ENCODE results near the gene PPP6R3. TPM values are rescaled to one million over a fixed set of nuclear protein-coding genes. Genes with fewer than 3 reads are reported as not detected.

PPP6R3 gene
- total and polyA plus RNA-seq, 5 experiments from 2014 or later: 44.0 to 169 (median 46.6) TPM

GRCh38 chr11:68504432-68505066 is 44.0 kb downstream of the PPP6R3 start:
- DNase-seq (no peak), ATAC-seq (no peak)
- Mint-ChIP-seq H3K27ac (peak overlapping the region in 6 of 10 donors; percentile 24 to 58 (median 38)), H3K4me1 (peaks cover 44 to 95% (median 82%) of the 10 kb centered on the region in 4 donors), H3K9me3 (no peaks in the 10 kb centered on the region), H3K27me3 (no peaks in the 10 kb centered on the region), H3K4me3 (peak overlapping the region in 7 of 10 donors; percentile 3 to 38 (median 8)), H3K36me3 (peaks cover 0 to 27% (median 3%) of the 10 kb centered on the region in 3 donors)
- POLR2A ChIA-PET: interaction anchor here (0.6 to 1.2 kb wide), 2 partner anchors 16 to 24 kb away, joined by 3 to 5 read pairs; no protein-coding TSS in a partner anchor

- POLR2A ChIA-PET: interaction anchor here (0.8 to 1.2 kb wide), 2 partner anchors 17 to 46 kb away, joined by 3 read pairs; no protein-coding TSS in a partner anchor
- Mint-ChIP-seq H3K27me3 (no peaks in the 10 kb centered on the region), H3K27ac (peak overlapping the region in 7 of 10 donors; percentile 21 to 71 (median 49)), H3K4me3 (peak overlapping the region in 1 of 10 donors; percentile 30), H3K9me3 (no peaks in the 10 kb centered on the region), H3K4me1 (peaks cover 42 to 92% (median 80%) of the 10 kb centered on the region in 4 donors), H3K36me3 (peaks cover 0 to 30% (median 3%) of the 10 kb centered on the region in 3 donors)
- ATAC-seq (no peak), DNase-seq (no peak)
Observed at GRCh38 chr11:68505596-68505995, 45.0 kb downstream of the PPP6R3 start.

GRCh38 chr11:68506908-68507307 is 46.4 kb downstream of the PPP6R3 start:
- Mint-ChIP-seq H3K27ac (peak overlapping the region in 7 of 10 donors; percentile 9 to 77 (median 40)), H3K9me3 (no peaks in the 10 kb centered on the region), H3K36me3 (peaks cover 2 to 34% (median 5%) of the 10 kb centered on the region in 3 donors), H3K4me3 (peak overlapping the region in 7 of 10 donors; percentile 8 to 57 (median 26)), H3K4me1 (peaks cover 43 to 86% (median 79%) of the 10 kb centered on the region in 4 donors), H3K27me3 (no peaks in the 10 kb centered on the region)
- POLR2A ChIA-PET: no interaction called here
- no peak for DNase-seq
- peak in 1 of 2 donors; percentile 32 for ATAC-seq

GRCh38 chr11:68508425-68508824 is 47.9 kb downstream of the PPP6R3 start:
- peak overlapping the region in 4 of 10 donors; percentile 2 to 63 (median 14) for H3K27ac Mint-ChIP-seq
- POLR2A ChIA-PET: no interaction called here

GRCh38 chr11:68509066-68509465 is 48.5 kb downstream of the PPP6R3 start:
- peaks cover 5 to 52% (median 5%) of the 10 kb centered on the region in 3 donors for H3K36me3 Mint-ChIP-seq
- H3K9me3 Mint-ChIP-seq: no peaks in the 10 kb centered on the region
- DNase-seq (no peak), ATAC-seq (no peak)
- no peaks in the 10 kb centered on the region for H3K27me3 Mint-ChIP-seq
- H3K27ac Mint-ChIP-seq: peak overlapping the region in 6 of 10 donors; percentile 4 to 73 (median 13)
- POLR2A ChIA-PET: no interaction called here
- H3K4me3 Mint-ChIP-seq: peak overlapping the region in 3 of 10 donors; percentile 10 to 22 (median 15)
- peaks cover 37 to 86% (median 80%) of the 10 kb centered on the region in 4 donors for H3K4me1 Mint-ChIP-seq

More at GRCh38 chr11:68508425-68508824, 47.9 kb downstream of the PPP6R3 start:
- H3K36me3 Mint-ChIP-seq: peaks cover 5 to 49% (median 5%) of the 10 kb centered on the region in 3 donors
- H3K9me3 Mint-ChIP-seq: no peaks in the 10 kb centered on the region
- ATAC-seq (no peak), DNase-seq (no peak)
- H3K4me3 Mint-ChIP-seq: peak overlapping the region in 3 of 10 donors; percentile 4 to 15 (median 12)
- no peaks in the 10 kb centered on the region for H3K27me3 Mint-ChIP-seq
- H3K4me1 Mint-ChIP-seq: peaks cover 38 to 86% (median 80%) of the 10 kb centered on the region in 4 donors

GRCh38 chr11:68513930-68514487 is 53.5 kb downstream of the PPP6R3 start:
- peak overlapping the region in 2 of 10 donors; percentile 45 to 52 for H3K27ac Mint-ChIP-seq
- POLR2A ChIA-PET: no interaction called here
- H3K27me3 Mint-ChIP-seq: no peaks in the 10 kb centered on the region
- no peaks in the 10 kb centered on the region for H3K9me3 Mint-ChIP-seq
- peaks cover 12 to 69% (median 14%) of the 10 kb centered on the region in 3 donors for H3K36me3 Mint-ChIP-seq
- H3K4me1 Mint-ChIP-seq: peaks cover 30 to 70% (median 68%) of the 10 kb centered on the region in 4 donors
- ATAC-seq: no peak
- no peak for DNase-seq
- H3K4me3 Mint-ChIP-seq: peak overlapping the region in 1 of 10 donors; percentile 12

- H3K27ac Mint-ChIP-seq: peak overlapping the region in 5 of 10 donors; percentile 0 to 83 (median 27)
Observed at GRCh38 chr11:68517121-68517741, 56.7 kb downstream of the PPP6R3 start.

GRCh38 chr11:68518191-68518590 is 57.6 kb downstream of the PPP6R3 start:
- H3K27me3 Mint-ChIP-seq: no peaks in the 10 kb centered on the region
- no peak overlapping the region for H3K4me3 Mint-ChIP-seq
- peaks cover 36 to 69% (median 64%) of the 10 kb centered on the region in 4 donors for H3K4me1 Mint-ChIP-seq
- H3K27ac Mint-ChIP-seq: peak overlapping the region in 4 of 10 donors; percentile 27 to 64 (median 52)
- no peak for DNase-seq
- POLR2A ChIA-PET: interaction anchor here (0.5 kb wide), 1 partner anchor 33 kb away, joined by 3 read pairs; no protein-coding TSS in a partner anchor
- ATAC-seq: no peak
- peaks cover 7 to 84% (median 37%) of the 10 kb centered on the region in 3 donors for H3K36me3 Mint-ChIP-seq
- no peaks in the 10 kb centered on the region for H3K9me3 Mint-ChIP-seq

More at GRCh38 chr11:68517121-68517741, 56.7 kb downstream of the PPP6R3 start:
- H3K4me1 Mint-ChIP-seq: peaks cover 37 to 68% (median 63%) of the 10 kb centered on the region in 4 donors
- H3K4me3 Mint-ChIP-seq: no peak overlapping the region
- POLR2A ChIA-PET: no interaction called here
- DNase-seq (no peak), ATAC-seq (no peak)
- no peaks in the 10 kb centered on the region for H3K9me3 Mint-ChIP-seq
- no peaks in the 10 kb centered on the region for H3K27me3 Mint-ChIP-seq
- H3K36me3 Mint-ChIP-seq: peaks cover 7 to 84% (median 28%) of the 10 kb centered on the region in 3 donors

- POLR2A ChIA-PET: interaction anchor here (1.4 kb wide), 1 partner anchor 62 kb away, joined by 4 read pairs; the partner anchor contains the start of gene PPP6R3
- H3K4me1 Mint-ChIP-seq: peaks cover 42 to 88% (median 75%) of the 10 kb centered on the region in 4 donors
Observed at GRCh38 chr11:68521969-68522652, 61.6 kb downstream of the PPP6R3 start.

GRCh38 chr11:68523033-68523432 is 62.5 kb downstream of the PPP6R3 start:
- peaks cover 0 to 96% (median 34%) of the 10 kb centered on the region in 3 donors for H3K36me3 Mint-ChIP-seq
- POLR2A ChIA-PET: no interaction called here
- H3K27ac Mint-ChIP-seq: peak overlapping the region in 6 of 10 donors; percentile 10 to 63 (median 36)
- H3K4me1 Mint-ChIP-seq: peaks cover 47 to 90% (median 75%) of the 10 kb centered on the region in 4 donors
- H3K9me3 Mint-ChIP-seq: no peaks in the 10 kb centered on the region
- ATAC-seq: no peak
- DNase-seq: no peak
- H3K4me3 Mint-ChIP-seq: no peak overlapping the region
- H3K27me3 Mint-ChIP-seq: no peaks in the 10 kb centered on the region

More at GRCh38 chr11:68521969-68522652, 61.6 kb downstream of the PPP6R3 start:
- no peak for DNase-seq
- ATAC-seq: no peak
- Mint-ChIP-seq H3K27ac (peak overlapping the region in 5 of 10 donors; percentile 15 to 76 (median 16)), H3K4me3 (no peak overlapping the region), H3K27me3 (no peaks in the 10 kb centered on the region), H3K36me3 (peaks cover 0 to 92% (median 34%) of the 10 kb centered on the region in 3 donors), H3K9me3 (no peaks in the 10 kb centered on the region)

- ATAC-seq (no peak), DNase-seq (no peak)
- H3K27ac Mint-ChIP-seq: peak overlapping the region in 7 of 10 donors; percentile 45 to 82 (median 58)
- H3K4me3 Mint-ChIP-seq: no peak overlapping the region
- peaks cover 0 to 97% (median 34%) of the 10 kb centered on the region in 3 donors for H3K36me3 Mint-ChIP-seq
- no peaks in the 10 kb centered on the region for H3K9me3 Mint-ChIP-seq
- POLR2A ChIA-PET: no interaction called here
- peaks cover 50 to 90% (median 79%) of the 10 kb centered on the region in 4 donors for H3K4me1 Mint-ChIP-seq
- no peaks in the 10 kb centered on the region for H3K27me3 Mint-ChIP-seq
Observed at GRCh38 chr11:68523743-68524142, 63.2 kb downstream of the PPP6R3 start.

- no peak for DNase-seq
- H3K4me1 Mint-ChIP-seq: peaks cover 52 to 90% (median 80%) of the 10 kb centered on the region in 4 donors
- no peak overlapping the region for H3K4me3 Mint-ChIP-seq
- H3K27me3 Mint-ChIP-seq: no peaks in the 10 kb centered on the region
- peak overlapping the region; percentile 3 to 82 (median 50) for H3K27ac Mint-ChIP-seq
- H3K36me3 Mint-ChIP-seq: peaks cover 0 to 95% (median 34%) of the 10 kb centered on the region in 3 donors
- no peaks in the 10 kb centered on the region for H3K9me3 Mint-ChIP-seq
- no peak for ATAC-seq
- POLR2A ChIA-PET: interaction anchor here (0.6 kb wide), 3 partner anchors 11 to 234 kb away, joined by 3 read pairs; no protein-coding TSS in a partner anchor
Observed at GRCh38 chr11:68524213-68524612, 63.7 kb downstream of the PPP6R3 start.

All from naive thymus-derived CD8-positive, alpha-beta T cell (primary cell).